Measurements from ENCODE around the gene MPO. TPM values are rescaled to one million over a fixed set of nuclear protein-coding genes. Genes with fewer than 3 reads are reported as not detected.

Gene MPO
- total and polyA plus RNA-seq, 2 experiments from 2014 or later, result 0.13 TPM; not detected in 1

DNA sequence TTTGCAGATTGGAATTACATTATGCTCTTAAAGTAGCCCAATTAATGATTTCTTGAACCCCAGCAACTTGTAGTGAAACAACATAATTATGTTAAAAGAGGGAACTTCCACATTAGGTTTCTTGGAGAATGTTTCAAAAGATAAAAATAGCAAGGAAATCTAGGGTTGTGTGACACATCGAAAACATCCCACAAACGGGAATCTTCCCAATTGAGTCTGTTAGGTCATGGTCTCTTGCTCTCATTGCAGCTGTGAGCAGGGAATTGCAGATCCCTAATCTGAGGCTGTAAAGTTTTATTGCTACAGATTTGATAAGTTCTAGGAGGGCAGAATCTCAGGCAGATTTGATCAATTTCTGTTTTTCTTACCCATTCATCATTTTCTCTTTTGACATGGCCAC is 49.1 kb downstream of the MPO start:
- DNase-seq (ENCODE audit: low spot score), result no peak
- Histone ChIP-seq H3K4me3 (no peak overlapping the region), H3K4me2 (no peak overlapping the region), H3K9me2 (replicated peaks; ENCODE audit: insufficient read depth) (no peaks in the 10 kb centered on the region), H3K79me2 (no peaks in the 10 kb centered on the region), H4K20me1 (ENCODE audit: insufficient read depth, poor library complexity, severe bottlenecking) (no peaks in the 10 kb centered on the region), H2AFZ (no peak overlapping the region), H3K36me3 (replicated peaks; ENCODE audit: insufficient read depth, low read depth) (no peaks in the 10 kb centered on the region), H3K27me3 (peaks cover 23% of the 10 kb centered on the region), H3K4me1 (ENCODE audit: insufficient read depth) (no peaks in the 10 kb centered on the region), H3K9me3 (ENCODE audit: low read depth) (no peaks in the 10 kb centered on the region), H3K27ac (no peak overlapping the region)
- TF ChIP-seq EZH2phosphoT487 (IDR thresholded peaks at IDR 0.05; ENCODE audit: low read depth, severe bottlenecking, unreplicated experiment) (no peak), EZH2 (IDR thresholded peaks at IDR 0.05; ENCODE audit: borderline replicate concordance) (no peak)
- TF ChIP-seq, protein P1, sequence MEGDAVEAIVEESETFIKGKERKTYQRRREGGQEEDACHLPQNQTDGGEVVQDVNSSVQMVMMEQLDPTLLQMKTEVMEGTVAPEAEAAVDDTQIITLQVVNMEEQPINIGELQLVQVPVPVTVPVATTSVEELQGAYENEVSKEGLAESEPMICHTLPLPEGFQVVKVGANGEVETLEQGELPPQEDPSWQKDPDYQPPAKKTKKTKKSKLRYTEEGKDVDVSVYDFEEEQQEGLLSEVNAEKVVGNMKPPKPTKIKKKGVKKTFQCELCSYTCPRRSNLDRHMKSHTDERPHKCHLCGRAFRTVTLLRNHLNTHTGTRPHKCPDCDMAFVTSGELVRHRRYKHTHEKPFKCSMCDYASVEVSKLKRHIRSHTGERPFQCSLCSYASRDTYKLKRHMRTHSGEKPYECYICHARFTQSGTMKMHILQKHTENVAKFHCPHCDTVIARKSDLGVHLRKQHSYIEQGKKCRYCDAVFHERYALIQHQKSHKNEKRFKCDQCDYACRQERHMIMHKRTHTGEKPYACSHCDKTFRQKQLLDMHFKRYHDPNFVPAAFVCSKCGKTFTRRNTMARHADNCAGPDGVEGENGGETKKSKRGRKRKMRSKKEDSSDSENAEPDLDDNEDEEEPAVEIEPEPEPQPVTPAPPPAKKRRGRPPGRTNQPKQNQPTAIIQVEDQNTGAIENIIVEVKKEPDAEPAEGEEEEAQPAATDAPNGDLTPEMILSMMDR (IDR thresholded peaks at IDR 0.05; ENCODE audit: poor library complexity), result no peak
- WGBS (ENCODE audit: low lambda C conversion rate, missing lambda C conversion rate), result 61% methylated on average over 2 of the region's 2 CpGs

GRCh38 chr17:58229881-58230280 is 50.9 kb downstream of the MPO start:
- Histone ChIP-seq H4K20me1 (ENCODE audit: insufficient read depth, poor library complexity, severe bottlenecking) (no peaks in the 10 kb centered on the region), H3K4me3 (no peak overlapping the region), H3K36me3 (replicated peaks; ENCODE audit: insufficient read depth, low read depth) (no peaks in the 10 kb centered on the region), H3K9me3 (ENCODE audit: low read depth) (no peaks in the 10 kb centered on the region), H2AFZ (no peak overlapping the region), H3K79me2 (no peaks in the 10 kb centered on the region), H3K9me2 (replicated peaks; ENCODE audit: insufficient read depth) (no peaks in the 10 kb centered on the region), H3K27me3 (peaks cover 8% of the 10 kb centered on the region), H3K4me1 (ENCODE audit: insufficient read depth) (no peaks in the 10 kb centered on the region), H3K27ac (no peak overlapping the region), H3K4me2 (no peak overlapping the region)
- 87% methylated on average over 4 of the region's 4 CpGs for WGBS (ENCODE audit: low lambda C conversion rate, missing lambda C conversion rate)
- TF ChIP-seq EZH2phosphoT487 (IDR thresholded peaks at IDR 0.05; ENCODE audit: low read depth, severe bottlenecking, unreplicated experiment) (no peak), EZH2 (IDR thresholded peaks at IDR 0.05; ENCODE audit: borderline replicate concordance) (no peak)
- TF ChIP-seq, protein P1 (IDR thresholded peaks at IDR 0.05; ENCODE audit: poor library complexity), result no peak
- no peak for DNase-seq (ENCODE audit: low spot score)

GRCh38 chr17:58229384-58229783 is 51.4 kb downstream of the MPO start:
- no peaks in the 10 kb centered on the region for H3K4me1 ChIP-seq (ENCODE audit: insufficient read depth)
- no peaks in the 10 kb centered on the region for H3K36me3 ChIP-seq (replicated peaks; ENCODE audit: insufficient read depth, low read depth)
- TF ChIP-seq EZH2 (IDR thresholded peaks at IDR 0.05; ENCODE audit: borderline replicate concordance) (no peak), EZH2phosphoT487 (IDR thresholded peaks at IDR 0.05; ENCODE audit: low read depth, severe bottlenecking, unreplicated experiment) (no peak)
- TF ChIP-seq, protein P1 (IDR thresholded peaks at IDR 0.05; ENCODE audit: poor library complexity), result no peak
- H3K79me2 ChIP-seq, result no peaks in the 10 kb centered on the region
- H4K20me1 ChIP-seq (ENCODE audit: insufficient read depth, poor library complexity, severe bottlenecking), result no peaks in the 10 kb centered on the region
- no peak overlapping the region for H3K4me2 ChIP-seq
- no peak overlapping the region for H3K27ac ChIP-seq
- no peak for DNase-seq (ENCODE audit: low spot score)
- no peaks in the 10 kb centered on the region for H3K9me3 ChIP-seq (ENCODE audit: low read depth)
- no peak overlapping the region for H3K4me3 ChIP-seq
- 63% methylated on average over 1 of the region's 1 CpG for WGBS (ENCODE audit: low lambda C conversion rate, missing lambda C conversion rate)
- no peaks in the 10 kb centered on the region for H3K9me2 ChIP-seq (replicated peaks; ENCODE audit: insufficient read depth)
- peaks cover 3% of the 10 kb centered on the region for H3K27me3 ChIP-seq
- H2AFZ ChIP-seq, result no peak overlapping the region

DNA sequence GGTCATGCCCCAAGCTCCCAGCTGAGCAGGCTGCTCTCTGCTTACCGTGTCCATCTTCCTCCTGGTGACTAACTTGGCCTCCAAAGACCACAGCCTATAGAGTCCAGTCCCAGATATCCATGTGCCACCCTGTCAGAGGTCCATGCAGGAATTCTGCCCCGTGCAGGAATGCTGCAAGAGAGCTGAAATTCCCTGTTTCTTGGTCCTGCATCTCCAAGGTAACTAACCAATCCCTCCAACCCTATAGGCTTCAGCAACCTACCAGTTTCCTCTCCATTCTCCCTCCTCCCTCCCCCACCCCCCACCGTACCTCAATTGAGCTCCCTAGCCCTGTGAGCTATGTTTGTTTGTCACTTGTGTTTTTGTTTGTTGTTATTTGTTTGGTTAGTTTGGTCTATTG is 52.1 kb downstream of the MPO start:
- TF ChIP-seq, protein P1 (IDR thresholded peaks at IDR 0.05; ENCODE audit: poor library complexity), result no peak
- TF ChIP-seq EZH2phosphoT487 (IDR thresholded peaks at IDR 0.05; ENCODE audit: low read depth, severe bottlenecking, unreplicated experiment), result no peak
- TF ChIP-seq EZH2 (IDR thresholded peaks at IDR 0.05; ENCODE audit: borderline replicate concordance), result no peak
- WGBS (ENCODE audit: low lambda C conversion rate, missing lambda C conversion rate), result 37% methylated on average over 3 of the region's 3 CpGs
- H3K9me2 ChIP-seq (replicated peaks; ENCODE audit: insufficient read depth), result no peaks in the 10 kb centered on the region
- H3K79me2 ChIP-seq, result no peaks in the 10 kb centered on the region
- no peak overlapping the region for H3K4me3 ChIP-seq
- no peak overlapping the region for H3K27ac ChIP-seq
- H4K20me1 ChIP-seq (ENCODE audit: insufficient read depth, poor library complexity, severe bottlenecking), result no peaks in the 10 kb centered on the region
- H3K4me1 ChIP-seq (ENCODE audit: insufficient read depth), result no peaks in the 10 kb centered on the region
- no peaks in the 10 kb centered on the region for H3K9me3 ChIP-seq (ENCODE audit: low read depth)
- no peak overlapping the region for H3K4me2 ChIP-seq
- H3K36me3 ChIP-seq (replicated peaks; ENCODE audit: insufficient read depth, low read depth), result no peaks in the 10 kb centered on the region
- H3K27me3 ChIP-seq, result no peaks in the 10 kb centered on the region
- no peak overlapping the region for H2AFZ ChIP-seq
- DNase-seq (ENCODE audit: low spot score), result no peak

Measured in hepatocyte (in vitro differentiated cells).